B cell (primary cell): ENCODE results near the gene PRRT1. TPM values are rescaled to one million over a fixed set of nuclear protein-coding genes. Genes with fewer than 3 reads are reported as not detected.

Experiments
- ATAC-seq: fragments of 200-7000 bp; cut with Tn5 transposase; one replicate; pipeline ENCODE4 v1.10.0; 2021; ENCODE audit warnings: low read depth, mild to moderate bottlenecking, moderate number of reproducible peaks, moderate library complexity
- CTCF ChIA-PET: fragments of 350-600 bp; sonication (Branson Sonifier 250); formaldehyde crosslinking; loops from one replicate; lab custom pipeline; 2021; ENCODE audit warnings: antibody characterized with exemption, inconsistent platforms; lab: Charles Lee
- POLR2A ChIA-PET: fragments of 350-600 bp; sonication (Branson Sonifier 250); formaldehyde crosslinking; loops from one replicate; lab custom pipeline; 2021; ENCODE audit warnings: antibody characterized with exemption; lab: Charles Lee
- DNase-seq: peaks from one replicate; pipeline ENCODE4 v3.0.0; 2013
- H2AFZ ChIP-seq: 2 replicates; pipeline ENCODE4 v1.6.1; 2012; ENCODE audit warnings: mild to moderate bottlenecking, low read depth, low read length; ENCODE audit not compliant: insufficient read depth, poor library complexity, severe bottlenecking
- H3K27ac ChIP-seq, 2 donors: 1 replicate in 1 of 2; 2 replicates in 1 of 2; pipeline ENCODE4 v1.5.1; 2012 to 2013; ENCODE audit warnings: low read length in 2 of 2, mild to moderate bottlenecking in 2 of 2, moderate library complexity in 1 of 2
- H3K27me3 ChIP-seq, 4 experiments: fragments of 200-600 bp in 1 of 4; sonication (generic) in 1 of 4; replicated peaks in 1 of 4; 1 replicate in 2 of 4; 2 replicates in 2 of 4; pipeline versions ENCODE4 v1.6.1 to v1.7.0; 2013 to 2016; ENCODE audit warnings: low read length in 3 of 4, mild to moderate bottlenecking in 2 of 4, mixed read lengths in 1 of 4, moderate library complexity in 1 of 4; ENCODE audit not compliant: insufficient read depth in 4 of 4, control insufficient read depth in 3 of 4; ENCODE audit errors: control extremely low read depth in 1 of 4
- H3K36me3 ChIP-seq, 2 experiments: replicated peaks in 1 of 2; 1 replicate in 1 of 2; 2 replicates in 1 of 2; pipeline versions ENCODE4 v1.6.1 to v1.7.1; 2013; ENCODE audit warnings: low read length in 1 of 2; ENCODE audit not compliant: insufficient read depth in 2 of 2, control insufficient read depth in 1 of 2; ENCODE audit errors: control extremely low read depth in 1 of 2, extremely low read depth in 1 of 2
- H3K4me1 ChIP-seq, 2 donors: fragments of 200-600 bp in 1 of 2; sonication (generic) in 1 of 2; 1 replicate in 1 of 2; 2 replicates in 1 of 2; pipeline versions ENCODE4 v1.5.1 to v1.6.1; 2013 to 2017; ENCODE audit warnings: low read length in 2 of 2; ENCODE audit not compliant: control insufficient read depth in 2 of 2, insufficient read depth in 2 of 2
- H3K4me2 ChIP-seq: replicated peaks from 2 replicates; pipeline ENCODE3; 2012; ENCODE audit warnings: mild to moderate bottlenecking, low read depth, low read length; ENCODE audit not compliant: poor library complexity, severe bottlenecking
- H3K4me3 ChIP-seq, 5 experiments: fragments of 200-600 bp in 1 of 5; sonication (generic) in 1 of 5; 1 replicate in 3 of 5; 2 replicates in 2 of 5; pipeline versions ENCODE4 v1.5.1 to v1.7.0; 2011 to 2016; ENCODE audit warnings: low read length in 4 of 5, mild to moderate bottlenecking in 4 of 5, low read depth in 2 of 5, control low read depth in 1 of 5, moderate library complexity in 1 of 5; ENCODE audit not compliant: insufficient read depth in 1 of 5; ENCODE audit errors: control extremely low read depth in 1 of 5, extremely low read depth in 1 of 5
- H3K79me2 ChIP-seq: fragments of 200-600 bp; sonication (generic); one replicate; pipeline ENCODE4 v1.6.0; 2016; ENCODE audit warnings: low read length; ENCODE audit not compliant: control insufficient read depth, insufficient read depth
- H3K9ac ChIP-seq: fragments of 200-600 bp; sonication (generic); 2 replicates; pipeline ENCODE4 v1.6.1; 2017; ENCODE audit warnings: mild to moderate bottlenecking, low read length, moderate library complexity
- H3K9me3 ChIP-seq, 3 donors: one replicate each; pipeline versions ENCODE4 v1.6.1 to v1.7.1; 2013; ENCODE audit warnings: low read length in 2 of 3; ENCODE audit not compliant: control insufficient read depth in 2 of 3, insufficient read depth in 1 of 3; ENCODE audit errors: control extremely low read depth in 1 of 3
- H4K20me1 ChIP-seq: 2 replicates; pipeline ENCODE4 v1.6.0; 2012; ENCODE audit warnings: mild to moderate bottlenecking, low read length; ENCODE audit not compliant: insufficient read depth, control insufficient read depth, poor library complexity, severe bottlenecking
- H3K27ac Mint-ChIP-seq: one replicate; pipeline ENCODE4 v1.8.0; 2021; ENCODE audit warnings: mixed read lengths
- H3K27me3 Mint-ChIP-seq: one replicate; pipeline ENCODE4 v1.8.0; 2021; ENCODE audit warnings: mixed read lengths
- H3K4me1 Mint-ChIP-seq: one replicate; pipeline ENCODE4 v1.8.0; 2021; ENCODE audit warnings: mixed read lengths
- H3K4me3 Mint-ChIP-seq: one replicate; pipeline ENCODE4 v1.8.0; 2021; ENCODE audit warnings: mixed read lengths
- H3K9me3 Mint-ChIP-seq: one replicate; pipeline ENCODE4 v1.8.0; 2022; ENCODE audit warnings: mixed read lengths; ENCODE audit not compliant: insufficient read depth
- CTCF ChIP-seq: fragments of 200-600 bp; IDR thresholded peaks from one replicate; pipeline ENCODE4 v1.8.0; 2022; ENCODE audit warnings: antibody characterized with exemption, mild to moderate bottlenecking
- EZH2 ChIP-seq: IDR thresholded peaks from 2 replicates; pipeline ENCODE4 v1.6.1; 2012; ENCODE audit warnings: borderline replicate concordance, low read depth, mild to moderate bottlenecking, moderate library complexity, low read length; ENCODE audit not compliant: insufficient read depth, poor library complexity, severe bottlenecking
- WGBS: methylation state at CpG from one replicate; pipeline ENCODE4 v1.1.5; 2013; ENCODE audit warnings: missing lambda C conversion rate; ENCODE audit not compliant: insufficient coverage; 5-methylcytosine and 5-hydroxymethylcytosine counted together
- intact Hi-C: fragments of 100-400 bp; cut with micrococcal nuclease; formaldehyde crosslinking; loops from one replicate; pipeline ENCODE4 v1.10.0; 2022
- polyA plus RNA-seq: library from polyadenylated mRNA; depleted of rRNA; stranded (reverse); fragments of >200 nt; gene quantifications from 2 replicates; pipeline ENCODE4 v1.2.3, GENCODE V29; 2012
- total RNA-seq, 2 donors: library from RNA; stranded (reverse); fragments of 120-200 nt in 1 of 2; gene quantifications; 1 replicate in 1 of 2; 2 replicates in 1 of 2; pipeline versions ENCODE4 v1.2.3 to v1.2.4, GENCODE V29; 2013 to 2022

PRRT1 gene
- total and polyA plus RNA-seq, 2 donors (not counting 1 experiment from before 2014, with no cell fraction given), result not detected

GRCh38 chr6:32149092-32149755, 2.5 kb downstream of the PRRT1 start:
- H3K27ac Mint-ChIP-seq, result no peak overlapping the region

More at GRCh38 chr6:32149092-32149755, 2.5 kb downstream of the PRRT1 start:
- 38% methylated on average over 43 of the region's 47 CpGs for WGBS
- H3K9me3 ChIP-seq, result peaks cover 0 to 16% (median 3%) of the 10 kb centered on the region in 3 donors
- peaks cover 28 to 29% of the 10 kb centered on the region in 2 donors for H3K4me1 ChIP-seq
- Mint-ChIP-seq H3K9me3 (no peaks in the 10 kb centered on the region), H3K27me3 (peaks cover 65% of the 10 kb centered on the region), H3K4me3 (peak overlapping the region; percentile 73), H3K4me1 (peaks cover 45% of the 10 kb centered on the region)
- peaks cover 0 to 62% (median 30%) of the 10 kb centered on the region in 4 experiments for H3K27me3 ChIP-seq
- POLR2A ChIA-PET, result interaction anchor here (0.6 kb wide), 1 partner anchor 19 kb away, joined by 8 read pairs; the partner anchor contains the start of gene FKBPL
- ATAC-seq, result peak; percentile 9
- CTCF ChIA-PET, result no interaction called here
- no peaks in the 10 kb centered on the region for H3K36me3 ChIP-seq
- H3K4me3 ChIP-seq, result peak overlapping the region in 4 of 5 experiments; percentile 21 to 53 (median 38)
- peak overlapping the region; percentile 61 for H3K4me2 ChIP-seq
- H4K20me1 ChIP-seq, result no peaks in the 10 kb centered on the region
- no peaks in the 10 kb centered on the region for H3K79me2 ChIP-seq
- no peak for DNase-seq
- H2AFZ ChIP-seq, result peak overlapping the region; percentile 54
- H3K9ac ChIP-seq, result peak overlapping the region; percentile 43
- intact Hi-C loops, result no loop called here
- H3K27ac ChIP-seq, result no peak overlapping the region
- TF ChIP-seq EZH2 (no peak), CTCF (no peak)
